22Rv1 (cell line): Measurements from ENCODE around the gene BRAT1.

ENCODE experiments used
- ZFX ChIP-seq: fragments of 450-650 bp; IDR thresholded peaks from 2 replicates; pipeline ENCODE4 v1.6.1; 2017; ENCODE audit warnings: antibody characterized with exemption, borderline replicate concordance
- TF ChIP-seq, protein P1 (sequence below): fragments of 450-650 bp; IDR thresholded peaks from 2 replicates; pipeline ENCODE4 v1.5.1; 2017; ENCODE audit warnings: mild to moderate bottlenecking

DNA sequence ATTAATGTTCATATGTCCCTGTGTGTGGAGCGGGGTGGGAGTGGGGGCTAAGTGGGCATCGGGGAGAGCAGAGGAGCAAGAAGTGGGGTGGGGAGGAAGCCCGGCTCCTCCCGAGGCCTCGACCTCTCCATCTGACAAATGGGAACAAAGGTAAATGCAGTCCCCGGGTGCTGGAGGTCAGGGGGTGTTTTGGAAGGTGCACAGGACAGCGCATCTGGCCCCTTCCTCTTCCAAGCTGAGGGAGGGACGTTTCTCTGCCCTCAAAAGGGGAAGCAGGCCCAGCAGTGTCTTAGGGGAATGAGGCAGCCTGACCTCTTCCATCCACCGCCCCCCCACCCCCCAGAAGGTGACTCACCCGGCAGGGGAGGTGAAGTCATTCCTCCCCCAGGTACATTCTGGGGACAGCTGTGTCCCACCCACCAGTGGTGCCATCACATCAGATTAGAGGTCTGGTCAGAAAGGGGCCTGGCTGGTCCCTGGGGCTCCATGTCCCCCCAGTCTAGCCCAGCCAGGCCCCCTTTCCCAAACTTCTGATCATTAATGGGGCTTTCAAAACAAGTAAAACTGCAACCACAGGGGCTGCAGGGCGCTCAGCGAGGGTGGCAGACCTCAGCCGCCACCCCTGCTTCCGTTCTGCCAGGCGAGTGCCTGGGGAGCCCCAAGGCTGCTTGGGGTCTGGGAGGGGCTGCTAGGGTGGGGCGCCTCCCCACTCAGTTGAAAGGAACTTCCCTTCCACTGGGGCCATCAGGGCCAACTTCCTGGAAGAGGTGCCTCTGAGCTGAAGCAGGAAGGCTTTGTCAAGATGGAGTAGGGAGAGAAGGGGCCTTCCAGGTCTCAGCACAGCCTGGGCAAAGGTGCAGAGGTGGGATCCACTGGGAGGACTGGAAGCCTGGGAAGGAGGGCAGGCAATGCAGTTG lies 25.0 kb downstream of the BRAT1 start:
- TF ChIP-seq, protein P1, sequence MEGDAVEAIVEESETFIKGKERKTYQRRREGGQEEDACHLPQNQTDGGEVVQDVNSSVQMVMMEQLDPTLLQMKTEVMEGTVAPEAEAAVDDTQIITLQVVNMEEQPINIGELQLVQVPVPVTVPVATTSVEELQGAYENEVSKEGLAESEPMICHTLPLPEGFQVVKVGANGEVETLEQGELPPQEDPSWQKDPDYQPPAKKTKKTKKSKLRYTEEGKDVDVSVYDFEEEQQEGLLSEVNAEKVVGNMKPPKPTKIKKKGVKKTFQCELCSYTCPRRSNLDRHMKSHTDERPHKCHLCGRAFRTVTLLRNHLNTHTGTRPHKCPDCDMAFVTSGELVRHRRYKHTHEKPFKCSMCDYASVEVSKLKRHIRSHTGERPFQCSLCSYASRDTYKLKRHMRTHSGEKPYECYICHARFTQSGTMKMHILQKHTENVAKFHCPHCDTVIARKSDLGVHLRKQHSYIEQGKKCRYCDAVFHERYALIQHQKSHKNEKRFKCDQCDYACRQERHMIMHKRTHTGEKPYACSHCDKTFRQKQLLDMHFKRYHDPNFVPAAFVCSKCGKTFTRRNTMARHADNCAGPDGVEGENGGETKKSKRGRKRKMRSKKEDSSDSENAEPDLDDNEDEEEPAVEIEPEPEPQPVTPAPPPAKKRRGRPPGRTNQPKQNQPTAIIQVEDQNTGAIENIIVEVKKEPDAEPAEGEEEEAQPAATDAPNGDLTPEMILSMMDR, result no peak
- TF ChIP-seq ZFX, result no peak
